Skeletal muscle cell (primary cell): ENCODE results near the gene CCDC144A.
"Not testable (repeated sequence)": the region's sequence is repeated elsewhere in the genome, so short reads cannot be mapped to it uniquely, and the experiment has no call there.

Experiments used
- DNase-seq: peaks from one replicate; pipeline ENCODE4 v3.0.0-alpha.2; 2010; ENCODE audit warnings: low read depth
- H3K4me3 ChIP-seq: 2 replicates; pipeline ENCODE4 v1.5.1; 2011; ENCODE audit warnings: low read depth, mild to moderate bottlenecking, control low read depth, low read length, moderate library complexity

The CCDC144A gene

GRCh38 chr17:16746571-16746970, 56.5 kb downstream of the CCDC144A start:
- DNase-seq, H3K4me3 ChIP-seq: not testable (repeated sequence)

GRCh38 chr17:16750515-16750914, 60.5 kb downstream of the CCDC144A start:
- not testable (repeated sequence) for H3K4me3 ChIP-seq, DNase-seq

GRCh38 chr17:16751224-16751923, 61.3 kb downstream of the CCDC144A start:
- H3K4me3 ChIP-seq, DNase-seq: not testable (repeated sequence)

GRCh38 chr17:16751924-16752287, 61.9 kb downstream of the CCDC144A start:
- H3K4me3 ChIP-seq, DNase-seq: not testable (repeated sequence)

GRCh38 chr17:16757520-16757919, 67.5 kb downstream of the CCDC144A start:
- not testable (repeated sequence) for DNase-seq, H3K4me3 ChIP-seq

DNA sequence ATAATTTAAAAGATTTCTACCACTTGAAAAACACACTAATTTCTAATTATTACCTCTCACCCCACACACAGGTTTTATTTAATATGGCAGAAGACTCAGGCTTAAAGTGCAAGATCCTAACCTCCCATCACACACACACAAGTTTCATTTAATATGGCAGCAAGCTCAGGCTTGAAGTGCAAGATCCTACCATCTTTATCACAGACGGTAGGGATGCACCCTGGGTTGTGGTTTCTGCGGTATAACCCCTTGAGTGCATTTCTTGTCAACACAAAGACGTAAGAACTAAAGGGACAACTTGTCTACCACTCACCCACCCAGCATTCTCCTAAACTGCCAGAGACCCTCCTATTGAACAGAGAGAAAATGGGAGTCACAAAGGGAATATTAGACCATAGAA, 68.1 kb downstream of the CCDC144A start:
- not testable (repeated sequence) for DNase-seq, H3K4me3 ChIP-seq

- not testable (repeated sequence) for H3K4me3 ChIP-seq, DNase-seq
Observed at GRCh38 chr17:16768290-16769175, 78.5 kb downstream of the CCDC144A start.

- DNase-seq, H3K4me3 ChIP-seq: not testable (repeated sequence)
Observed at GRCh38 chr17:16772394-16773145, 82.5 kb downstream of the CCDC144A start.

DNA sequence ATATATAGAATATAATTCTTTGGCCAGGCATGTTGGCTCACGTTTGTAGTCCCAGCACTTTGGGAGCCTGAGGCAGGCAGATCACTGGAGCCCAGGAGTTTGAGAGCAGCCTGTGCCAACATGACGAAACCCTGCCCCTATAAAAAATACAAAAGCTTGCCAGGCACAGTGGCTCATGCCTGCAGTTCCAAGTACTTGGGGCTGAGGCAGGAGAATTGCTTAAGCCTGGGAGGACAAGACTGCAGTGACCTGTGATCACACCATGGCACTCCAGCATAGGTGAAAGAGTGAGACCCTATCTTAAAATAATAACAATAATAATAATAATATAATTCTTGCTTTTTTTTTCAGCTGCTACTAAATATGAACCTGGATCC, 83.1 kb downstream of the CCDC144A start:
- H3K4me3 ChIP-seq, DNase-seq: not testable (repeated sequence)

- H3K4me3 ChIP-seq, DNase-seq: not testable (repeated sequence)
Observed at GRCh38 chr17:16787851-16788250, 97.8 kb downstream of the CCDC144A start.

GRCh38 chr17:16788889-16789536, 99.0 kb downstream of the CCDC144A start:
- H3K4me3 ChIP-seq, DNase-seq: not testable (repeated sequence)

- DNase-seq, H3K4me3 ChIP-seq: not testable (repeated sequence)
Observed at GRCh38 chr17:16789622-16790021, 99.6 kb downstream of the CCDC144A start.

DNA sequence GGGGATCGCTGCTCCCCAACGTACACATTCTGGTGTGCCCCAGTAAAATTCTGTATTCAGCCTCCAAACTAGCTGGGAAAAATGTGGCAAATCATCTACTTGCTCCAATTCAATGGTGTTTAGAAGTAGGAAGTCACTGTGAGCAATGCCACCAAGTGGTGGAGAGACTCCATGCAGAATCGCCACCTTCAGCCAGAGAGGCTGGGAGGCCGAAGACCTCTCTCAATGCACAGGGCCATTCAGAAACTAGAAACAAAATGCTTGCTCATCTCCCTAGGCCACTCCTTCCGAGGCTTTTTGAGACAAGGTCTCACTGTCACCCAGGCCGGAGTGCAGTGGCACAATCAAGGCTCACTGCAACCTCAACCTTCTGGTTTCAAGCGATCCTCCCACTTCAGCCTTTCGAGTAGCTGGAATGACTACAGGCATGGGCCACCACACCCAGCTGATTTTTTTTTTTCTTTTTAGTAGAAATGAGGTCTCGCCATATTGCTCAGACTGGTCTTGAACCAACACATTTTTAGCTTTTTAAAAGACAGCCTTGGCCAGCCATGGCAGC, 100.4 kb downstream of the CCDC144A start:
- not testable (repeated sequence) for H3K4me3 ChIP-seq, DNase-seq

DNA sequence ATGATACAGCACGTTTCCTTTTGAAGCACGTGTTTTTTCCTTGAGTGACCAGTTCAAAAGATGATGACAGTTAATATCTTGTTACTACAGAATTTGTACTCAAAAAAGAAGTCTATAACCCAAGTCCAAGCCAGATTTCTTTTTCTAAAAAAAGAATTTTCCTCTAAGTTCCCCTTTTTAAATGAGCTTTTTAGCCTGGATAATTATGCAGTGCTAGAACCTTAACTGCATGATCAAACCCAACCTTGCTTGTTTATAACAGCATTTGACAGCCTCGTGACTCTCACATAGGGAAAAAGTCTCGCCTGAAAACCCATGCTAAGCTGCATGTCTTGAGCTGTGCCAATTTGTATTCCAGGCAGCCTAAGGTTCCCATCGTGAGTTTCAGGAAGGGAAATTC, 104.2 kb downstream of the CCDC144A start:
- H3K4me3 ChIP-seq, DNase-seq: not testable (repeated sequence)

GRCh38 chr17:16795894-16796293, 105.9 kb downstream of the CCDC144A start:
- not testable (repeated sequence) for H3K4me3 ChIP-seq, DNase-seq

DNA sequence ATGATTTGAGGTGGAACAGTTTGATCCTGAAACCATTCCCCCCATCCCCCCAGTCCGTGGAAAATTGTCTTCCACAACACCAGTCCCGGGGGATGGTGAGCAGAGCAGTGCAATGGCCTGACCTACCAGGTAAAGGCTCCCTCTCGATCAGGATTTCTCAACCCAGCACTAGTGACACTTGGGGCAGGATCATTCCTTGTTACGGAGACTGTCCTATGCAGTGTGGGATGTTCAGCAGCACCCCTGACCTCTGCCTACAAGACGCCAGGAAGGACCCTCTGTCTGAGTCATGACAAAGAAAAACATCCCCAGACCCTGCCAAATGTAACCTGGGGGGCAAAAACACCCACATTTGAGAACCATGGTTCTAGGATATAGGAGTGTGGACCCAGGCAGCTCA, 114.8 kb downstream of the CCDC144A start:
- not testable (repeated sequence) for DNase-seq, H3K4me3 ChIP-seq

DNA sequence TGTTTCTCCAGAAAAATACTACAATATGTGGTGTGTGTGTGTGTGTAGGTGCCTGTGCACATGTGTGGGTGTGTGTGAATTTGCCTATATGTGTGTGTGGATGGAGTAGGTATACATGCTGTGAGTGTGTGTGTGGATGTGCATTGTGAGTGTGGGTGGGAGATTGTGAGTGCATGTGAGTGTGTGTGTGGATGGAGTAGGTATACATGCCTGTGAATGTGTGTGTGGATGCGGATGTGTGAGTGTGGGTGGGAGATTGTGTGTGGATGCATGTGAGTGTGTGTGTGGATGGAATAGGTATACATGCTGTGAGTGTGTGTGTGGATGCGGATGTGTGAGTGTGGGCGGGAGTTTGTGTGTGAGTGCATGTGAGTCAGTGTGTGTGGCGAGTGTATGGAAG, 116.6 kb downstream of the CCDC144A start:
- H3K4me3 ChIP-seq, DNase-seq: not testable (repeated sequence)

DNA sequence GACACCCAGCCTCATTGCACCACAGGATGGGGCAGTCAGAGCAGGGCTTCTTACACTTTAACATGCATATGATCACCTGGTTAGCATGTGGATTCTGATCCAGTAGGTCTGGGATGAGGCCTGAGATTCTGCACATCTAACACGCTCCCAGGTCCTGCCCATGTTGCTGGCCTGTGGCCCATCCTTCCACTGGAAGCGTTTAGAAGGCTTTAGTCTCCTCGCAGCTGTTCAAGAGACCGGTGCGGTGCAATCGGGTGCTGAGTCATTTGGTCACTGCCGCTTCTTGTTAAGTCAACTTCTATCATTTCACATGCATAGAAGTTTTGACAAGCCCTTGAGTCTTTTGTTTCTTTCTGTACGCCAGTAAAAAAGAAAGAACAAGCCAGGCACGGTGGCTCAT, 117.6 kb downstream of the CCDC144A start:
- DNase-seq, H3K4me3 ChIP-seq: not testable (repeated sequence)

DNA sequence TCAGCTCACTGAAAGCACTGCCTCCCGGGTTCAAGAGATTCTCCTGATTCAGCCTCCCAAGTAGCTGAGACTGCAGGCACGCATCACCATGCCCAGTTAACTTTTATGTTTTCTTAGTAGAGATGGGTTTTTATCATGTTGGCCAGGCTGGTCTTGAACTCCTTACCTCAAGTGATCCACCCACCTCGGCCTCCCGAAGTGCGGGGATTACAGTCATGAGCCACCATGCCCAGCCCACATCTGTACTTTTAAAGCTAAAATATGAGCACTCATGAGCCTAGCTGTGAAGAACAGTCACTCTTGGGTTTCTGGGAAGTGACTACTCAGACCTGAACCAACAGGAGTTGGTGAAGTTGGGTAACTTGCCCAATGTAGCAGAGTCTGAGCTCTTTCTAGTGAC, 120.2 kb downstream of the CCDC144A start:
- DNase-seq, H3K4me3 ChIP-seq: not testable (repeated sequence)
